SK-N-MC (cell line): Measurements from ENCODE around the gene PKD2L2.
"Not testable (repeated sequence)": the region's sequence is repeated elsewhere in the genome, so short reads cannot be mapped to it uniquely, and the experiment has no call there.

Source experiments
- DNase-seq: peaks from one replicate; pipeline ENCODE4 v3.0.0-alpha.2; 2011; ENCODE audit warnings: low read depth, low spot score
- H3K27ac ChIP-seq: fragments of 200-600 bp; sonication (generic); 2 replicates; pipeline ENCODE4 v1.5.1; 2016; ENCODE audit warnings: mixed run types
- H3K36me3 ChIP-seq: fragments of 200-600 bp; sonication (generic); 2 replicates; pipeline ENCODE4 v1.6.1; 2017; ENCODE audit warnings: antibody characterized with exemption, low read length, mixed read lengths; ENCODE audit not compliant: insufficient read depth
- H3K4me3 ChIP-seq: fragments of 200-600 bp; sonication (generic); 2 replicates; pipeline ENCODE4 v1.5.1; 2016
- H3K9ac ChIP-seq: fragments of 200-600 bp; sonication (generic); 2 replicates; pipeline ENCODE4 v1.8.0; 2017; ENCODE audit warnings: mixed run types, mixed read lengths; ENCODE audit not compliant: insufficient read length
- H3K9me3 ChIP-seq: fragments of 200-600 bp; sonication (generic); 2 replicates; pipeline ENCODE4 v1.6.1; 2017; ENCODE audit warnings: low read depth, mild to moderate bottlenecking, antibody characterized with exemption, low read length, moderate library complexity, mixed read lengths
- EZH2 ChIP-seq: fragments of 200-600 bp; sonication (generic); IDR thresholded peaks from one replicate; pipeline ENCODE4 v1.6.1; 2017; ENCODE audit warnings: antibody characterized with exemption
- FOXP2 ChIP-seq: optimal IDR thresholded peaks from 2 replicates; pipeline ENCODE3; 2011; ENCODE audit warnings: mild to moderate bottlenecking, moderate library complexity; ENCODE audit not compliant: insufficient read depth; ENCODE audit errors: extremely low read length, control extremely low read depth
- POLR2AphosphoS5 ChIP-seq: IDR thresholded peaks from 2 replicates; pipeline ENCODE4 v1.6.1; 2012; ENCODE audit warnings: mild to moderate bottlenecking, low read depth, low read length, borderline replicate concordance

Gene PKD2L2

DNA sequence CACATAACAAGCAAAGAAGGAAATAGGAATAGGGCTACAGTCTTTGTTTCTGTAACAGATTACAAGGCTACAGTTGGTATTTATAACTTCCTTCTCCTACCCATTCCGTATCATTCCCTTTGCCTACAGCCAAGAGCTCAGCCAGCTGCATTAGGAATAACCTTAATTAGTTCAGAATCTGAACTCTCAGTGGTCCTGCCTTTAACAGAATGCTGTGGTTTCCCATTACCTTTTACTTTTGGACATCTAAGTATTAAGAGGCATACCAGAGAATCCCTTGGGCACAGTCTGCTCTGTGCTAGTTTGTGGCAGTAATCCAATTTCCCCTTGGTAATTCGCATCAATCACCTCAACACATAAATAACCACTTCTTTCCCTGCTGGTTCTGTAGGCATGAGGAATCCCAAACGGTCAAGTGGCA lies 44.2 kb downstream of the PKD2L2 start:
- Histone ChIP-seq H3K9ac (no peak overlapping the region), H3K27ac (no peak overlapping the region; the same call in 1 of the 2 replicates), H3K36me3 (peaks cover 3% of the 10 kb centered on the region), H3K9me3 (no peaks in the 10 kb centered on the region), H3K4me3 (no peak overlapping the region)
- TF ChIP-seq EZH2 (no peak), POLR2AphosphoS5 (no peak), FOXP2 (no peak)
- DNase-seq = no peak

DNA sequence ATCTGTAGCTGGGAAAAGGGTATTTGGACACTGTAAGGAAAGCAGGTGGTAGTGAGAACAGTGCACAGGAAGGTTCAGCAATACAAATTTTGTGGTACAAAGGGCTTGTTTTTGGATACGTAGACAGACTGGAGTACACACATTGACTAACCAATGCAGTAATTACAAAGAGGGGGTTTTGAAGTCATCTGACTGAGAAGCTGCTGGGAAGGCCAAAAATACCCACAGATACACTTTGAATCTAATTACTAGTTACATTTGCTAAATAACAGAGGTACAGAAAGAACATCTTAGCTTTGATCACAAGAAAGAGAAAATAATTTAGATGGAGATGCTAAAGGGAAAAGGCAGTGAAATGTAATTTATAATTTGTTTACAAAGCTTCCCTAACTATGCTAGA lies 45.9 kb downstream of the PKD2L2 start:
- Histone ChIP-seq H3K9ac (no peak overlapping the region), H3K27ac (no peak overlapping the region), H3K9me3 (no peaks in the 10 kb centered on the region), H3K36me3 (peaks cover 20% of the 10 kb centered on the region), H3K4me3 (no peak overlapping the region)
- DNase-seq = no peak
- no peak for TF ChIP-seq EZH2

DNA sequence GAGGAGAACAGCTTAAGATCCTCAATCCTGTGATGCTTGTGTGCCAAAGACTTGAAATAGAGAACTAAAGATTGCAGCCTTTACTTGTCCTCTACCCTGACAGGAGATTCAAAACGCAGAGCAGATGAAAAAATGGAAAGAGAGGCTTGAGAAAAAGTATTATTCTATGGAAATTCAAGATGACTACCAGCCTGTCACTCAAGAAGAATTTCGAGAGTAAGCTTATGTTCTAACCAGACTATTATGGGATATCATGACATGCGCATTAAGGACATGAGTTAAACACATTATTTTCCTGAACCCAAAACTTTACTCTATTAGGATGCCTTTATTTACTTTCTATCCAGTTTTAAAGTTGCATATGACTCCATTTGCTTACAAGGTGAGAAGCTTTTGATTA lies 46.4 kb downstream of the PKD2L2 start:
- no peak overlapping the region for H3K9ac ChIP-seq
- peaks cover 24% of the 10 kb centered on the region for H3K36me3 ChIP-seq
- no peak overlapping the region for H3K27ac ChIP-seq
- TF ChIP-seq POLR2AphosphoS5 = no peak
- no peak for TF ChIP-seq EZH2
- TF ChIP-seq FOXP2 = no peak
- H3K9me3 ChIP-seq = no peaks in the 10 kb centered on the region
- H3K4me3 ChIP-seq = no peak overlapping the region
- no peak for DNase-seq

DNA sequence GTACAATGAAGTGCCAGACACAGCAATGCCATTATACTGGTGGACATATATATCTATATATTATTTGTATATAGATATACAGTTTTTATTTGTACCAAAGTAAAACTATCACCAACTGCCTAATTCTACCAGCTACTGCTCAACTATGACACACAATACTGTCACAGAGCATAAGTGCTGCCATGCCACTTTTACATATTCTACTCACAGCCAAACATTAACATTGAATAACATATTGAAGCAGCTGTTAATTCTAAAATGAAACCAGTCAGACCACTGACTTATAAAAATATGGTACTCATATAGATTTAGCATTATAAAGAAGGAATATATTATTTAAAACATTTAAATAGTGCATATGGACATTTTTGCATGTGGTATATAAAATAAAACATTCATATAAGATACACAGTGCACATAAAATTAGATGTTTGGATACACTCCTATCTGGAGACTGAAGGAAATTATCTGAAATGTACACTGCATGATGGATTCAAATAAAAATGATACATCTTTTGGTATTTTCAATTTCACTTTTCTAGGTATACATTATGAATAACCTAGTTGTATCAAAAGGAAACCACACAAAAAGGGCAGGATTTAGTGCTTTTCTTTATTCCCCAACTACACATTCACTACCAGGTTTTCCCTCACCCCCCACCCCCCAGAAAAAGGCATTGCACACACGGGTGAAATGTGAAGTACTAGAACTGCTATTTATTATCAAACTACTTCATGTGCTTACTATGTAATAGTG lies 48.9 kb downstream of the PKD2L2 start:
- no peak overlapping the region for H3K4me3 ChIP-seq
- no peak for DNase-seq
- TF ChIP-seq EZH2 (no peak), FOXP2 (no peak), POLR2AphosphoS5 (no peak)
- no peak overlapping the region for H3K9ac ChIP-seq
- H3K9me3 ChIP-seq = no peaks in the 10 kb centered on the region
- H3K36me3 ChIP-seq = peaks cover 46% of the 10 kb centered on the region
- no peak overlapping the region for H3K27ac ChIP-seq

DNA sequence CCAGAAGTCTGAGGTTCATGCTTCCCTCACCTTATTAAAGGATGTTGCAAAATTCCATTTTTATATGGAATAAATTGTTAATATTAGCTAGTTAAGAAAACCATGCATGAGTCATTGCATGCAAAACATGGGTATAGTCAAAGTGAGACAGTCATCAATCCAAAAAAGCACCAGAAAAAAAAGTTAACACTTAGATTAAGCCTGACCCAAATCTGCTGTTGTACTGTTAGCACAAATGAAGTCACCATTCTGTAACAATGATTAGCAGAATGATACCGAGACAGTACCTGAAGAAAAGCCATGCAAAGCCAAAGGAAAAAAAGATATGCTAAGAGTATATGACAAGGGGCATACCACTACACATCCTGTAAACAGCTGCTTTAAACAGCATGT lies 49.5 kb downstream of the PKD2L2 start:
- no peaks in the 10 kb centered on the region for H3K9me3 ChIP-seq
- DNase-seq = no peak
- no peak overlapping the region for H3K27ac ChIP-seq
- H3K9ac ChIP-seq = no peak overlapping the region
- H3K4me3 ChIP-seq = no peak overlapping the region
- TF ChIP-seq FOXP2 = no peak
- no peak for TF ChIP-seq POLR2AphosphoS5
- no peak for TF ChIP-seq EZH2
- peaks cover 46% of the 10 kb centered on the region for H3K36me3 ChIP-seq

DNA sequence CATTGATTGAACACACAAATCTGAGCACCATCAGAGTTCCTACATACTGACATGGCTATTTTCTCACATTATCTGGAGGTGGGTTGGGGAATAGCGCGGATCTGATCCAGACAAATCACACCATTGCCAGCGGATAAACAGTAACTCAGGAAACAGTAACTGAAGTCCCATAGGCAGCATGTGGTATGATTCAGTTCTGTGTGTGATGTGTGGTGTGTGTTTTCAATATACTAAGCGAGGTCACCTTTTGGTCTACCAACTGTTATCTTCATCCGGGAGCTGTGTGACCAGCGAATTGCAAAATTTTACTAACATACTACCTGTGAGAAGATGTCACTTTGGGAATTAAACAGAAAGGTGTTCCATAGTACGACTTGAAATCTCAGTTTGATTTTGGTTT lies 50.1 kb downstream of the PKD2L2 start:
- no peak overlapping the region for H3K27ac ChIP-seq
- peaks cover 51% of the 10 kb centered on the region for H3K36me3 ChIP-seq
- TF ChIP-seq EZH2 = no peak
- TF ChIP-seq POLR2AphosphoS5 = no peak
- TF ChIP-seq FOXP2 = no peak
- H3K9me3 ChIP-seq = no peaks in the 10 kb centered on the region
- DNase-seq = no peak
- H3K4me3 ChIP-seq = no peak overlapping the region
- no peak overlapping the region for H3K9ac ChIP-seq

DNA sequence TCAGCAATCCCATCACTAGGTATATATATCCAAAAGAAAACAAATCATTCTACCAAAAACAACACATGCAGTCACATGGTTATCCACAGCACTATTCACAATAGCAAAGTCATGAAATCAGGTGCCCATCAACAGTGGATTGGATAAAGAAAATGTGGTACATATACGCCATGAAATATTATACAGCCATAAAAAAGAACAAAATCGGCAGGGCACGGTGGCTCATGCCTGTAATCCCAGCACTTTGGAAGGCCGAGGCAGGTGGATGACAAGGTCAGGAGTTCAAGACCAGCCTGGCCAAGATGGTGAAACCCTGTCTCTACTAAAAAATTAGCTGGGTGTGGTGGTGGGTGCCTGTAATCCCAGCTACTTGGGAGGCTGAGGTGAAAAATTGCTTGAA lies 55.0 kb downstream of the PKD2L2 start:
- not testable (repeated sequence) for H3K9me3 ChIP-seq, H3K27ac ChIP-seq, H3K4me3 ChIP-seq, H3K9ac ChIP-seq, DNase-seq
- peaks cover 82% of the 10 kb centered on the region for H3K36me3 ChIP-seq

DNA sequence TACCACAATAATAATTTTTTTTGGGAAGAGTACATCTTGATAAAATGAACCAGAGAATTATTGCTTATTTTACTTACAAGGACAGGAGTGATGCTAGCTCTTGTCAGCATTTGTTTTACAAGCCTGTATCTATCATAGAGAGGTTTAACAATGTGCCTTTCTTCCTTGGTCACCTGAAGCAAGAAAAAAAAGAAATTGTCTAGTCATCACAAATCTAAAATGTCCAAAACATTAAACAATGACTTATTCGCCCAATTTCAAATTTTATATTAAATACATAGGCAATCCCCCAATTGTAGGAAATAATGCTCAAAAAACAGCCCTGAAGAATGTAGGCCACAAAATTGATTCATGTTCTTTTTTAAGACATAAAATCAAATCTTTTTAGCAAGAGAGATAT lies 56.6 kb downstream of the PKD2L2 start:
- Histone ChIP-seq H3K27ac (no peak overlapping the region), H3K36me3 (peaks cover 69% of the 10 kb centered on the region), H3K4me3 (no peak overlapping the region), H3K9me3 (no peaks in the 10 kb centered on the region), H3K9ac (no peak overlapping the region)
- TF ChIP-seq POLR2AphosphoS5 = no peak
- no peak for TF ChIP-seq EZH2
- no peak for TF ChIP-seq FOXP2
- DNase-seq = no peak

DNA sequence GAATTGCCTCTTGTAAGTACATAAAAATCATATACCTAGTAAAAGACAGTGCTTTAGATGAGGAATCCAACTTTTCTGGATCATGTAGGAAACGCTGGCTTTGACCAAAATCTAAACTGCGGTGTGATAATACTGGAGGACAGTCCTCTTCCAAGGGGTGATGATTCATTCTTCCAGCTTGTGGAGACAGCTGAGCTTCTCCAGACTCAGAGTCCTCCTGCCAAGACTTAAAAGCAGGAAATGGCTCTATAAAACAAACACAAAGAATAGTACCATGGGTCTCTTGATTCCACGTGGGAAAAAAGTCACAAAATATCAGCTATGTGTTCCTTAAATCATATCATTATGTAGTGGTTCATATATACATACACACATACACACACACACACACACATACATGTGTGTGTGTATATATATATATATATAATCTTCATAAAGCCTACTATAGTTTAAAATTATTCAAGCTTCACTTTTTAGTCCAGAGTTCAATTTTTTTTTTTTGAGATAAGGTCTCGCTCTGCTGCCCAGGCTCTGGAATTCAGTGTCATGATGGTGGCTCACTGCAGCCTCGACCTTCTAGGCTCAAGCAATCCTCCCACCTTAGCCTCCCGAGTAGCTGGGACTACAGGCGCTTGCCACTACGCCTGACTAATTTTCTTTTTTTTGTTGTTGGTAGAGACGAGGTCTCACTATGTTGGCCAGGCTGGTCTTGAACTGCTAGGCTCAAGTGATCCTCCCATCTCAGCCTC lies 65.0 kb downstream of the PKD2L2 start:
- H3K4me3 ChIP-seq = no peak overlapping the region
- H3K27ac ChIP-seq = peak overlapping the region; percentile 68
- no peak for TF ChIP-seq FOXP2
- no peak for TF ChIP-seq POLR2AphosphoS5
- no peak for TF ChIP-seq EZH2
- peak; percentile 12 for DNase-seq
- no peaks in the 10 kb centered on the region for H3K9me3 ChIP-seq
- no peak overlapping the region for H3K9ac ChIP-seq
- peaks cover 30% of the 10 kb centered on the region for H3K36me3 ChIP-seq
